Thyroid gland (tissue), 4 donors: ENCODE results near the gene ASIP. TPM values are rescaled to one million over a fixed set of nuclear protein-coding genes. Genes with fewer than 3 reads are reported as not detected.
"Not testable (repeated sequence)": the region's sequence is repeated elsewhere in the genome, so short reads cannot be mapped to it uniquely, and the experiment has no call there.

ENCODE experiments used
- DNase-seq, 2 donors: peaks; one replicate each; pipeline ENCODE4 v3.0.0-alpha.2; 2019
- H3K27ac ChIP-seq, 3 donors: fragments of 200-600 bp; sonication (generic); 1 replicate in 2 of 3; 2 replicates in 1 of 3; pipeline ENCODE4 v1.5.1; 2016 to 2019; ENCODE audit warnings: mild to moderate bottlenecking in 1 of 3, moderate library complexity in 1 of 3
- H3K27me3 ChIP-seq: fragments of 200-600 bp; sonication (generic); one replicate; pipeline ENCODE4 v1.5.1; 2019
- H3K36me3 ChIP-seq, 2 donors: fragments of 200-600 bp; sonication (generic); one replicate each; pipeline ENCODE4 v1.5.1; 2016 to 2019
- H3K4me1 ChIP-seq, 2 donors: fragments of 200-600 bp; sonication (generic); one replicate each; pipeline ENCODE4 v1.5.1; 2017 to 2019
- H3K4me3 ChIP-seq, 3 donors: fragments of 200-600 bp; sonication (generic); replicated peaks in 1 of 3; 1 replicate in 2 of 3; 2 replicates in 1 of 3; pipeline ENCODE4 v1.5.1; 2016; ENCODE audit warnings: mild to moderate bottlenecking in 1 of 3
- H3K9me3 ChIP-seq: fragments of 200-600 bp; sonication (generic); one replicate; pipeline ENCODE4 v1.5.1; 2017
- CTCF ChIP-seq, 6 experiments: fragments of 200-600 bp in 3 of 6; fragments of 450-650 bp in 3 of 6; sonication (generic) in 3 of 6; IDR thresholded peaks; one replicate each; pipeline ENCODE4 v1.5.1; 2016 to 2019; ENCODE audit warnings: antibody characterized with exemption in 6 of 6, mild to moderate bottlenecking in 2 of 6, inconsistent platforms in 1 of 6, moderate library complexity in 1 of 6
- POLR2A ChIP-seq, 2 donors: fragments of 450-650 bp; IDR thresholded peaks; one replicate each; pipeline ENCODE4 v1.6.1; 2017; ENCODE audit warnings: antibody characterized with exemption in 2 of 2, mild to moderate bottlenecking in 2 of 2, moderate library complexity in 1 of 2
- WGBS, 2 donors: methylation state at CpG; one replicate each; pipeline ENCODE4 v1.1.5; 2017; 5-methylcytosine and 5-hydroxymethylcytosine counted together
- intact Hi-C: fragments of 100-400 bp; cut with DNase I; formaldehyde crosslinking; loops from one replicate; pipeline ENCODE4 v1.15.1; 2023
- total RNA-seq, 4 donors: library from RNA; depleted of rRNA; stranded (reverse); fragments of >200 nt; gene quantifications; one replicate each; pipeline ENCODE4 v1.2.3, GENCODE V29; 2016

ASIP gene
- total RNA-seq, 4 donors from 2014 or later, result not detected

- no peak for DNase-seq
- Histone ChIP-seq H3K27ac (no peak overlapping the region), H3K9me3 (no peaks in the 10 kb centered on the region), H3K4me3 (no peak overlapping the region), H3K36me3 (no peaks in the 10 kb centered on the region), H3K4me1 (peaks cover 4 to 23% of the 10 kb centered on the region in 2 donors), H3K27me3 (no peaks in the 10 kb centered on the region)
- TF ChIP-seq POLR2A (IDR thresholded peaks at IDR 0.05) (no peak), CTCF (IDR thresholded peaks at IDR 0.05) (no peak)
- intact Hi-C loops, result no loop called here
- 89 to 100% methylated on average over 1 of the region's 1 CpG for WGBS, 2 donors
These were observed 1.1 kb upstream of the ASIP start for GRCh38 chr20:34240121-34240520.

GRCh38 chr20:34242015-34242414, 792 bp downstream of the ASIP start:
- H3K27me3 ChIP-seq, H3K4me3 ChIP-seq, H3K36me3 ChIP-seq, intact Hi-C loops, H3K9me3 ChIP-seq: not testable (repeated sequence)
- Histone ChIP-seq H3K4me1 (peaks cover 4 to 23% of the 10 kb centered on the region in 2 donors), H3K27ac (peak overlapping the region in 2 of 3 donors; percentile 22 to 29)
- DNase-seq, result peak; percentile 25 to 39
- WGBS, 2 donors, result 49 to 56% methylated on average over 4 of the region's 4 CpGs

- peak overlapping the region in 1 of 3 donors; percentile 18 for H3K27ac ChIP-seq
These were observed 1.7 kb downstream of the ASIP start for GRCh38 chr20:34242879-34243278.

GRCh38 chr20:34243377-34243776, 2.2 kb downstream of the ASIP start:
- Histone ChIP-seq H3K9me3 (no peaks in the 10 kb centered on the region), H3K36me3 (no peaks in the 10 kb centered on the region), H3K27me3 (no peaks in the 10 kb centered on the region), H3K4me3 (no peak overlapping the region), H3K4me1 (peaks cover 4 to 23% of the 10 kb centered on the region in 2 donors), H3K27ac (no peak overlapping the region)
- no peak for DNase-seq
- intact Hi-C loops, result no loop called here
- no peak for TF ChIP-seq POLR2A (IDR thresholded peaks at IDR 0.05)
- TF ChIP-seq CTCF (IDR thresholded peaks at IDR 0.05), result no peak
- 94% methylated on average over 3 of the region's 3 CpGs for WGBS, 2 donors

More at GRCh38 chr20:34242879-34243278, 1.7 kb downstream of the ASIP start:
- 83 to 93% methylated on average over 1 of the region's 1 CpG for WGBS, 2 donors
- H3K36me3 ChIP-seq, result no peaks in the 10 kb centered on the region
- H3K4me1 ChIP-seq, result peaks cover 4 to 23% of the 10 kb centered on the region in 2 donors
- H3K4me3 ChIP-seq, result no peak overlapping the region
- no peaks in the 10 kb centered on the region for H3K27me3 ChIP-seq
- no peak for DNase-seq
- intact Hi-C loops, result no loop called here
- no peak for TF ChIP-seq CTCF (IDR thresholded peaks at IDR 0.05)
- TF ChIP-seq POLR2A (IDR thresholded peaks at IDR 0.05), result no peak
- H3K9me3 ChIP-seq, result no peaks in the 10 kb centered on the region

- peaks cover 4 to 20% of the 10 kb centered on the region in 2 donors for H3K4me1 ChIP-seq
- intact Hi-C loops, result no loop called here
- no peak for DNase-seq
- H3K4me3 ChIP-seq, result no peak overlapping the region
- no peak overlapping the region for H3K27ac ChIP-seq
- H3K27me3 ChIP-seq, result no peaks in the 10 kb centered on the region
- no peaks in the 10 kb centered on the region for H3K9me3 ChIP-seq
- no peak for TF ChIP-seq POLR2A (IDR thresholded peaks at IDR 0.05)
- TF ChIP-seq CTCF (IDR thresholded peaks at IDR 0.05), result no peak
- H3K36me3 ChIP-seq, result no peaks in the 10 kb centered on the region
- 86 to 95% methylated on average over 2 of the region's 2 CpGs for WGBS, 2 donors
These were observed 5.0 kb downstream of the ASIP start for GRCh38 chr20:34246126-34246626.

- H3K27ac ChIP-seq, result no peak overlapping the region
- H3K36me3 ChIP-seq, result no peaks in the 10 kb centered on the region
- no peak overlapping the region for H3K4me3 ChIP-seq
- no peaks in the 10 kb centered on the region for H3K27me3 ChIP-seq
- TF ChIP-seq POLR2A (IDR thresholded peaks at IDR 0.05), result no peak
- no peak for TF ChIP-seq CTCF (IDR thresholded peaks at IDR 0.05)
- DNase-seq, result no peak
- no peaks in the 10 kb centered on the region for H3K9me3 ChIP-seq
- intact Hi-C loops, result no loop called here
- no peaks in the 10 kb centered on the region for H3K4me1 ChIP-seq
- whole genome bisulfite sequencing, 2 donors, result 84 to 89% methylated on average over 6 of the region's 6 CpGs
These were observed 8.1 kb downstream of the ASIP start for GRCh38 chr20:34249291-34249690.
